HG03103 (cell line): Measurements from ENCODE around the gene LDB2.

Experiments used
- ATAC-seq: cut with Tn5 transposase; IDR thresholded peaks from one replicate; pipeline ENCODE4 v1.9.1; 2021; ENCODE audit warnings: low read depth; ENCODE audit not compliant: unreplicated experiment

The LDB2 gene

DNA sequence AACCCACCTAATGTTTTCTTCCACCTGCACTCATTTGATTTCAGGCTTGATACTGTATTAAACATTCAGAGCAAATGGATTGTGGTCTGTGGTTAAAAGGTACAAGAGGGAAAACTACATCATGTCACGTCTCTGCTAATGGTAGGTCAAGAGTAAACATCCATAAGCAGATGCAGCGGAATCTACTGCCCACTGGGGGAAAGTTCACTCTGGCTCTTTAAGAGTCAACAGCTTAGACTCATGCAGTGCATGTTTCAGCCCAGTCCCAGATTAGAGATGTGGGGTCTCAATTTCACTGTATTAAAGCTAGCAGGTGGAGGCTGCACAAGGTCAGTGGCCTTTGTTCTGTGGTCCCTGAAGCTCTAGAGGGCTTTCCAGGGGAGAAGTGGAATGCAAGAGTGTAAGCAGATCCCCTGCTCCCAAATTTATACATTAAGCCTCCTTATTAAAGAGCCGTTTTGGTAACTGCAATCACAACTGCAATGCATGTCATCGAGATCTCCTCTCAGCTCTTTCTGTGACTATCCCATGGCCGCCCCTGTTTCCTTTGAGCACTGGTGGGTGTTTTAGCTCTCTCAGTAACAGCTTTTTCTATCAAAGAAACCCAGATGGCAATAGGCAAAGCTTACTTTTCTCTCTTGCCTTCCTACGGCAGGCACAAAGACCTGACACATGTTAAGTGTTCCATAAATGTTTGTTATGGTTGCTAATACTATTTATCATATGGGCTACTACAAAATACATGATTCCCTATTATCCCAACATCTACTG lies 53.4 kb downstream of the LDB2 start:
- ATAC-seq, result no peak

DNA sequence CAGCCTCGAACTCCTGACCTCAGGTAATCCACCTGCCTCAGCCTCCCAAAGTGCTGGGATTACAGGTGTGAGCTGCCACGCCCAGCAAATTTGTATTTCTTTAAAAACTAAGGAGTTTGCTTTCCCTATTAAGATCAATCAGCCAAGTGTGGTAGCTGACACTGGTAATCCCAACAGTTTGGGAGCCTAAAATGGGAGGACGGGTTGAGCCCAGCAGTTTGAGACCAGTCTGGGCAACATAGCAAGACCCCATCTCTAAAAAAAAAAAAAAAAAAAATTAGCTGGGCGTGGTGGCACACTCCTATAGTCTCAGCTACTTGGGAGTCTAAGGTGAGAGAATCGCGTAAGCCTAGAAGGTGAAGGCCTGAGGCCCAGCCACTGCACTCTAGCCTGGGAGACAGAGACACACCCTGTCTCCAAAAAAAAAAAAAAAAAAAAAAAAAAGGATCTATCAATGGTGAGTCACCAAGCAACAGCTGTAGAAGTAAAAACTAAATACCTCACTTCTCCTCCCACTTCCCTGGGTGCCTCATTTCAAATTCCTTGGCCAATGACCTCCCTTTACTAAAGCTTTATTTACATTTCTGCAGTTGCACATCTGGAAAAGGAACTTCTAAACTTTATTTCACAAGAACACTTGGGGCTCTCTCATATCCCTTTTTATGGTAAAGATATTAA lies 54.5 kb downstream of the LDB2 start:
- no peak for ATAC-seq

DNA sequence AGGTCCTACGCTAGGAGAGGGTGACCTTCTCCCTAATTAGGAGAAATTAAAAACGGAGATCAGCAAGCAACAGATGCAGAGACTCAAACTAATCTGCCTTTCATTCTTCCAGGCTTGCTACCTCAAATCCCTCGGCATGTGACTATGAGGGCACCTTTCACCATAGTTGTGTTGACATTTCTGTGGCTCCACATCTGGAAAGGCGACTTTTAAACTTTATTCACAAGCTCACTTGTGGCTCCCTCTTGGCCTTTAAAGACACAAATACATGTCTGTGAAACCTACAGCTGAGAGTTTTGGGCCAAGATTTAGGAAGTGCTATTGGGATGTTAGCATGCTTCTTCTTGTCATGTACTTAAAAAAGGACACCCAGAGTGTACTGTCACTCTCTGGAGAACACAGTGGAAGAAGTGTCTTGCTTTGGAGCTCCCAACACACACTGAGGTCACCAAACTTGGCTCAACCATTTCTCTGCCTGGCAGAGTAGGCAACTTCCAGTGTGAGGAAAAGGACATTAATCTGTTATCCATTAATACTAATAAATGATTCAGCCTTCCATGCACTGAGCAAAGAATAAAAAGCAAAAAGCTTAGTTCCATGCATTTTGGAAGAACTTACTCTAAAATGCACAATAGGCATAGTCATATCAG lies 60.1 kb downstream of the LDB2 start:
- ATAC-seq, result no peak

DNA sequence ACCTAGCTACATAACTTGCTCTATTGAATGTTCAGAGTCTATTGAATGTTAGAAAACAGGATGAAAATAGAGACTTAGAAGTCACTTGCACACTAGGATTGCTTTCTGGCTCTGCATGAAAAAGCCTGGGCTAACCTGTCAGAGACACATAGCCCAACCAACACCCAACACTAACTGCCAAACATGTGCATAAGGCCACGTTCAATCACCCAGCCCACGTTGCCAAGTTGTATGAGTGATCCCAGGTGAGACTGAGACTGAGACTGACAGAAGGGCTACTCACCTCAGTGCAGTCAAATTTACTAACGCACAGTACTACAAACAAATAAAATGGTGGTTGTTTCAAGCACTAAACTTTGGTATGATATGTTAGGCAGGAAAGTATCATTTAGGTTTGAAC lies 61.0 kb downstream of the LDB2 start:
- ATAC-seq, result no peak

- no peak for ATAC-seq
These were observed 62.1 kb downstream of the LDB2 start for GRCh38 chr4:16836324-16836723.

DNA sequence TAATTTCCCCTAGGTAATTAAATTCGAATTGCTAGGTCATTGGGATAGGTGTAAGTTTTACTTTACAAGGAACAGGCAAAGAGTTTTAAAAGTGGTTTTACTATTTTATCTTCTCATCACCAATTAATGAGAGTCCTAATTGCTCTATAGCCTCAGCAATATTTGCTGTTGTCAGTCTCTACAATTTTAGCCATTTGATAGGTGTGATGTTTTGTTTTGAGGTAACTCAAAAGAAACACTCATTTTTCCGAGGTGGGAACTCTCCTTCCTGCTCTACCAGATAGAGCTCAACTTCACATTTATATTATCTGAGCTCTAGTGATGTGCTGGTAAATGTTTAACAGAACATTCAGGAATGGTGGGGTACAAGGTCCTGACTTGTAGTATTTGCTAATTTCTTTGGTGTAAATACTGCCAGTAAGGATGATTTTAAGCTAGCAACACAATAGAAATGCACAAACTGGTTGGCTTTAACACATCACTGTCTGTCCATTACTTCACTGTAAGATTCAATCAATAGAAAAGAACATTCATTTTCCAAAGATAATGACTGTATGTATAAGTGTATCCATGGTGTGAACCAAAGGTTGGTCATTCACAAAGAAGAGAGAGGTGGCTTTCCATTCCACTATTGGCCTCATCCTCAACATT lies 62.7 kb downstream of the LDB2 start:
- ATAC-seq, result no peak

DNA sequence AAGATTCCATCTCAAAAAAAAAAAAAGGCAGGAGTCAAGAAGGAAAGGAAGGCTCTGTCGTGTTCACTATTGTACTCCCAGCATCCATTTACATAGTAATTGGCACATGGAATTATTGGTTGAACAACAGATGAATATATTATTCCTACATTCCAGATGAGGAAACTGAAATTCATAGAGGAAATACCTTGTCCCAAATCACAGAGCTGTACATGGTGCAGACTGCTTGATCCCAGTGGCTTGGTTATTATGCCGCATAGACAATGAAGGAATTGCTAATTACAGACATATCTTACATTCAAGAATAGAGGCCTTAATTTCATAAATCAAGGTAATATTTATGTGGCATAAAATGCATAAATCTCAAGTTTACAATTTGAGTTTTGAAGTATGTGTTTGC lies 63.6 kb downstream of the LDB2 start:
- ATAC-seq, result no peak

DNA sequence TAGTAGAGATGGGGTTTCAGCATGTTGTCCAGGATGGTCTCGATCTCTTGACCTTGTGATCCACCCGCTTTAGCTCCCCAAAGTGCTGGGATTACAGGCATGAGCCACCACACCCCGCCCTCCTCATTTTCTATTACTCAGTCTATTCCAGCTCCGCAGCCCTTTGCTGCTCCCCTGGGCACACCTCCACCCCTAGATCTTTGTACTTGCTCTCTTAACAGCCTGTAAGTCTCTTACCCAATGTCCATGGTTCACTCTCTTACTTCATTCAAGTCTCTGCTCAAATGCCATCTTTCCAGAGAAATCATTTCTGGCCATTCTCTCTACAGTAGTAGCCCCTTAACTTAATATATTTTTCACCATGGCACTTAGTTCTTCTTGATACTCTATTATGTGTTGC lies 64.7 kb downstream of the LDB2 start:
- ATAC-seq, result no peak

GRCh38 chr4:16830081-16830480 lies 68.4 kb downstream of the LDB2 start:
- ATAC-seq, result no peak

- ATAC-seq, result no peak
These were observed 70.4 kb downstream of the LDB2 start for GRCh38 chr4:16827794-16828724.

DNA sequence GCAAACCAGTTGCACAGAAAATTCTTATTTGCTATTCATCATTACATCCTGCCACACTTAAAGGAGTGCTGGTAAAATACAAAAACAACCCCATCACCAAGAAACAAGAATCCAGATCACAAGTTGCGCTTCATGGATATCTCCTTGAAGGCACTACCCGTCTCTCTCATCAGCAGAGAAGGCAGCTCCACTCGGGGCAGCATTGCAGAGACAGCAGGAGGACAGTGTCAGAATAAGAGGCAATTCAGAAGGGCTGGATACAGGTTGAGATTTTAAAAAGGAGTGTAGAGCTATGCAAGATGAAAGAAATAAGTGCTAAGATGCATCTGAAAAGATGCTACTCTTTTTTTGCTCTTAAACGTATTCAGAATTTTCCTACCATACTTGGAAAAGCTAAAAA lies 71.4 kb downstream of the LDB2 start:
- no peak for ATAC-seq

DNA sequence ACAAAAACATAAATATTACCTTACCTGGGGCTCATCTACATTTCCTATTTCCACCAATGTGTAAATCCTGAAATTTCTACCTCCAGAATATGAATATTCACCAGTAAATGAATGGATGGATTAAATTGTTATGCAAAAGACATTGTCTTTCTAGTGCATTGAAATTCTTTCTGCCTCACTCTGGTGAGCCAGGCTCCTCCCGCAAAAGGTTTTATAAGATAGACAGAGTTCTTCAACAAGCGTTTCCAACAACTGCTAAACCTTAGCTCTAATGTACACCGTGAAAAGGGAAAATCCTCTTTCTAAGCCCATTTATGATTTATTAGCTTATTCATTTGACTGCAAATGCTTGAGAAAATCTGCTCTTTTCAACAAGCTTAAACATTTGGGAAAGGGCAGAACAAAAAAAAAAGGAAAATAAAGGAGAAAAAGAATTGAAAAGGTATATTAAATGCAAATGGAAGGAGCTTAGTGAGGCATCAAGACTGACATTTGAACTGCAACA lies 72.0 kb downstream of the LDB2 start:
- ATAC-seq, result no peak

GRCh38 chr4:16824278-16824806 lies 74.1 kb downstream of the LDB2 start:
- ATAC-seq, result no peak

- ATAC-seq, result no peak
These were observed 78.1 kb downstream of the LDB2 start for GRCh38 chr4:16820329-16820728.

DNA sequence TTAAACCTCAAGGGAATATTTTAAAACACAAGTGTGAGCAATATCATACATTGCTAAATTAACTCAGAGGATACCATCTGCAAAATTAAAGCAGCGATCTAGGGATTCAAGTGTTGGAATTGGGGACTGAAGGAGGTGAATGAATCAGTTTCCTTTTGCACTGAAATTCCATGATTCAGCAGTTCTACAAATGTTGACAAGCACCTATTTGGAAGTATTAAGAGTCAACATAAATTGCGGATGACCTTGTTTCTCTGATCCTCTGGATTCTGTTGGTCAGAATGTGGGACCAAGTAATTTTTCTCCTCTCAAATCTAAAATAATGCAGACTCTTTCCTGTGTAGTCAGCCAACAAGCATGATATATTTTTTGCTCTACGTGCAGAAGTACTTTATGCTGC lies 78.8 kb downstream of the LDB2 start:
- no peak for ATAC-seq

GRCh38 chr4:16818005-16818404 lies 80.4 kb downstream of the LDB2 start:
- no peak for ATAC-seq

GRCh38 chr4:16817286-16817685 lies 81.2 kb downstream of the LDB2 start:
- ATAC-seq, result no peak

- no peak for ATAC-seq
These were observed 84.1 kb downstream of the LDB2 start for GRCh38 chr4:16814361-16814760.

DNA sequence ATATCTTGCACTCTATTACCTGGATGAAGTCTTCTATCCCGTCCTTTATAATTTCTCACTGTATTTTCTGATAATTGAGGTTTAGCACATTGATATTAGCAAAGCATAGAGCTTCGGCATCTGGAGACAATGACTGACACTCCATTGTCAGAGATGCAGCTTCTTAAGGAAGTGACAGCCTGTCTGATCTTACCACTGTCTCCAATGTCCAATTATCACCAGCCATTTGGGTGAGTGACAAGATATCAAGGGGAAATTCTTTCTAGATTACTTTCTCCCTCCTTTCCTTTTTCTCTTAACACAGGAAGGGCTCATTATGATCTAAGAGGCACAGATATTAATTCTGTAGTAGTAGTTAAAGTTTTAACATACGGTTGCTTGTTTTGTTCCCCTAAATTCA lies 86.4 kb downstream of the LDB2 start:
- no peak for ATAC-seq

GRCh38 chr4:16809943-16810342 lies 88.5 kb downstream of the LDB2 start:
- no peak for ATAC-seq
